GM23338 (cell line): ENCODE data around the gene CSNK2B. TPM values are rescaled to one million over a fixed set of nuclear protein-coding genes. Genes with fewer than 3 reads are reported as not detected.

Experiments used
- ATAC-seq: fragments of 200-7000 bp; cut with Tn5 transposase; 3 replicates; pipeline ENCODE4 v1.9.1; 2020
- DNase-seq: peaks from one replicate; pipeline ENCODE4 v3.0.0-alpha.2; 2015; ENCODE audit warnings: low spot score
- H2AFZ ChIP-seq: fragments of 200-600 bp; sonication (generic); 2 replicates; pipeline ENCODE4 v1.8.0; 2016; ENCODE audit warnings: antibody characterized with exemption, mild to moderate bottlenecking, moderate library complexity
- H3F3A ChIP-seq: fragments of 200-600 bp; sonication (generic); replicated peaks from 2 replicates; pipeline ENCODE4 v1.8.0; 2017; ENCODE audit warnings: antibody characterized with exemption, mixed run types, low read depth
- H3K27ac ChIP-seq: fragments of 200-600 bp; sonication (generic); 2 replicates; pipeline ENCODE4 v1.6.1; 2016; ENCODE audit warnings: low read depth
- H3K27me3 ChIP-seq: fragments of 200-600 bp; sonication (generic); 2 replicates; pipeline ENCODE4 v1.8.0; 2016; ENCODE audit warnings: mild to moderate bottlenecking, mixed run types, moderate library complexity; ENCODE audit not compliant: insufficient read depth
- H3K36me3 ChIP-seq: fragments of 200-600 bp; sonication (generic); 2 replicates; pipeline ENCODE4 v1.8.0; 2016; ENCODE audit warnings: mild to moderate bottlenecking; ENCODE audit not compliant: insufficient read depth
- H3K4me1 ChIP-seq: fragments of 200-600 bp; sonication (generic); 2 replicates; pipeline ENCODE4 v1.8.0; 2016; ENCODE audit warnings: mild to moderate bottlenecking, moderate library complexity; ENCODE audit not compliant: insufficient read depth
- H3K4me2 ChIP-seq: fragments of 200-600 bp; sonication (generic); 2 replicates; pipeline ENCODE4 v1.7.1; 2017; ENCODE audit warnings: mixed run types
- H3K4me3 ChIP-seq: fragments of 200-600 bp; sonication (generic); 2 replicates; pipeline ENCODE4 v1.6.1; 2016; ENCODE audit warnings: mixed run types
- H3K79me2 ChIP-seq: fragments of 200-600 bp; sonication (generic); replicated peaks from 2 replicates; pipeline ENCODE4 v1.8.0; 2017; ENCODE audit warnings: mild to moderate bottlenecking; ENCODE audit not compliant: insufficient read depth
- H3K9me2 ChIP-seq: fragments of 200-600 bp; sonication (generic); 2 replicates; pipeline ENCODE4 v1.8.0; 2017; ENCODE audit not compliant: insufficient read depth
- H4K20me1 ChIP-seq: fragments of 200-600 bp; sonication (generic); replicated peaks from 2 replicates; pipeline ENCODE4 v1.8.0; 2017; ENCODE audit warnings: mild to moderate bottlenecking; ENCODE audit not compliant: insufficient read depth
- H3K27ac Mint-ChIP-seq: 2 replicates; pipeline ENCODE4 v1.8.0; 2020; ENCODE audit warnings: inconsistent platforms, mild to moderate bottlenecking, moderate library complexity, mixed read lengths
- H3K27me3 Mint-ChIP-seq: 3 replicates; pipeline ENCODE4 v1.8.0; 2022; ENCODE audit warnings: low read depth, mild to moderate bottlenecking, moderate library complexity, mixed read lengths, inconsistent platforms; ENCODE audit not compliant: insufficient read depth, poor library complexity
- H3K36me3 Mint-ChIP-seq: 3 replicates; pipeline ENCODE4 v1.8.0; 2021; ENCODE audit warnings: low read depth, mild to moderate bottlenecking, inconsistent platforms, moderate library complexity, mixed read lengths
- H3K4me1 Mint-ChIP-seq: 3 replicates; pipeline ENCODE4 v1.8.0; 2020; ENCODE audit warnings: mild to moderate bottlenecking, inconsistent platforms, mixed read lengths
- H3K4me3 Mint-ChIP-seq: 3 replicates; pipeline ENCODE4 v1.8.0; 2021; ENCODE audit warnings: moderate library complexity, mild to moderate bottlenecking, inconsistent platforms, mixed read lengths
- H3K9me3 Mint-ChIP-seq: 3 replicates; pipeline ENCODE4 v1.8.0; 2020; ENCODE audit warnings: moderate library complexity, mild to moderate bottlenecking, inconsistent platforms, mixed read lengths
- CREB1 ChIP-seq: fragments of 250-450 bp; sonication (Bioruptor Pico); IDR thresholded peaks from 2 replicates; pipeline ENCODE4 v1.5.0; 2020; ENCODE audit warnings: low read depth, mild to moderate bottlenecking, moderate library complexity
- EZH2 ChIP-seq: fragments of 200-600 bp; sonication (generic); IDR thresholded peaks from one replicate; pipeline ENCODE4 v1.8.0; 2017; ENCODE audit warnings: antibody characterized with exemption, mild to moderate bottlenecking, low read depth; ENCODE audit not compliant: unreplicated experiment
- EZH2phosphoT487 ChIP-seq: fragments of 200-600 bp; sonication (generic); IDR thresholded peaks from one replicate; pipeline ENCODE4 v1.8.1; 2018; ENCODE audit warnings: antibody characterized with exemption; ENCODE audit not compliant: unreplicated experiment
- JUNB ChIP-seq: IDR thresholded peaks from one replicate; pipeline ENCODE4 v1.6.1; 2016; ENCODE audit warnings: antibody characterized with exemption; ENCODE audit not compliant: unreplicated experiment
- NANOG ChIP-seq: IDR thresholded peaks from 2 replicates; pipeline ENCODE4 v1.6.1; 2016; ENCODE audit warnings: antibody characterized with exemption, borderline replicate concordance
- POLR2AphosphoS5 ChIP-seq: IDR thresholded peaks from 2 replicates; pipeline ENCODE4 v1.6.1; 2016; ENCODE audit warnings: antibody characterized with exemption, low read depth
- STAT1 ChIP-seq: IDR thresholded peaks from one replicate; pipeline ENCODE4 v1.6.1; 2016; ENCODE audit warnings: antibody characterized with exemption; ENCODE audit not compliant: unreplicated experiment
- ZNF114 ChIP-seq: fragments of 250-450 bp; sonication (Bioruptor Pico); IDR thresholded peaks from 2 replicates; pipeline ENCODE4 v1.5.0; 2020; ENCODE audit warnings: mild to moderate bottlenecking, moderate library complexity
- ZNF331 ChIP-seq: fragments of 250-450 bp; sonication (Bioruptor Pico); IDR thresholded peaks from 2 replicates; pipeline ENCODE4 v1.5.0; 2020; ENCODE audit warnings: low read depth, mild to moderate bottlenecking, moderate library complexity
- polyA plus RNA-seq: library from polyadenylated mRNA; unstranded; fragments of >200 nt; fragmentation: Nextera tagmentation; extraction: Ambion mirVana; gene quantifications from 2 replicates; pipeline ENCODE4 v1.2.1, GENCODE V29; 2016
- total RNA-seq: library from RNA; depleted of rRNA; stranded (reverse); fragments of >200 nt; shearing (Covaris generic); gene quantifications from 2 replicates; pipeline ENCODE4 v1.2.3, GENCODE V29; 2014
- TF ChIP-seq, protein P1 (sequence below), 2 experiments: fragments of 200-600 bp in 1 of 2; sonication (generic) in 1 of 2; conservative IDR thresholded peaks; 2 replicates each; pipeline versions ENCODE4 v1.5.1 to v1.6.1; 2016 to 2017; ENCODE audit warnings: antibody characterized with exemption in 2 of 2, low read depth in 2 of 2, mild to moderate bottlenecking in 2 of 2, moderate library complexity in 1 of 2
- TF ChIP-seq, protein P2 (sequence below): fragments of 250-450 bp; sonication (Bioruptor Pico); IDR thresholded peaks from 2 replicates; pipeline ENCODE4 v1.5.0; 2020; ENCODE audit warnings: mild to moderate bottlenecking, moderate library complexity
- TF ChIP-seq, protein P3 (sequence below): IDR thresholded peaks from 2 replicates; pipeline ENCODE4 v1.6.1; 2016; ENCODE audit warnings: antibody characterized with exemption
- TF ChIP-seq, protein P4 (sequence below): IDR thresholded peaks from one replicate; pipeline ENCODE4 v1.6.1; 2018; ENCODE audit warnings: antibody characterized with exemption; ENCODE audit not compliant: unreplicated experiment

Gene CSNK2B
- total and polyA plus RNA-seq, 2 experiments from 2014 or later = 260 to 271 TPM

DNA sequence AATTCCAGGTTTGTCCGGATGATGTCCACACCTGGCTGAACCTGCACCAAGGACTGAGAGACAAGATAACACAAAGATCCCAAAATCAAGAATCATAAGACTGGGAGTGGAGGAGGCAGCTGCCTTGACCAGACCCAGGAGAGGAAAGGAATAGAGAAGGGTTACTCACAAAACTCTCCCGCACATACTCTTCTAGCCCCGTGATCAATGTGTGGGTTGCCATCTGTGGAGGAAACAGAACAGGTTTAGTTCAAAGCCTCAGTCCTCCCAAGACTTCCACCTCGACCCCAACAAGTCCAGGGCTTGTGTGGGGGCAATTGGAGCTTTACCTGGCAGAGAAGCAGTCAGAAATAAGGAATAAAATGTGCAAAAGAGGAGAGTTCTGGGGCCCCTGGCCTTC, 24.5 kb upstream of the CSNK2B start:
- no peak overlapping the region for H3K4me3 Mint-ChIP-seq

More for the DNA sequence above, 24.5 kb upstream of the CSNK2B start:
- Mint-ChIP-seq H3K27me3 (peaks cover 6% of the 10 kb centered on the region), H3K27ac (no peak overlapping the region), H3K4me1 (no peaks in the 10 kb centered on the region), H3K9me3 (no peaks in the 10 kb centered on the region), H3K36me3 (peaks cover 83% of the 10 kb centered on the region)
- Histone ChIP-seq H3F3A (peaks cover 36% of the 10 kb centered on the region), H3K27me3 (no peaks in the 10 kb centered on the region), H3K4me1 (no peaks in the 10 kb centered on the region), H3K9me2 (no peaks in the 10 kb centered on the region), H3K79me2 (no peaks in the 10 kb centered on the region), H4K20me1 (peaks cover 13% of the 10 kb centered on the region; the same call in 1 of the 2 replicates), H3K4me2 (no peak overlapping the region), H3K4me3 (no peak overlapping the region), H2AFZ (no peak overlapping the region), H3K36me3 (peaks cover 46% of the 10 kb centered on the region), H3K27ac (no peak overlapping the region)
- DNase-seq (no peak), ATAC-seq (no peak)
- no peak for TF ChIP-seq ZNF114 (CRISPR knock-in tag)
- TF ChIP-seq, protein P1, sequence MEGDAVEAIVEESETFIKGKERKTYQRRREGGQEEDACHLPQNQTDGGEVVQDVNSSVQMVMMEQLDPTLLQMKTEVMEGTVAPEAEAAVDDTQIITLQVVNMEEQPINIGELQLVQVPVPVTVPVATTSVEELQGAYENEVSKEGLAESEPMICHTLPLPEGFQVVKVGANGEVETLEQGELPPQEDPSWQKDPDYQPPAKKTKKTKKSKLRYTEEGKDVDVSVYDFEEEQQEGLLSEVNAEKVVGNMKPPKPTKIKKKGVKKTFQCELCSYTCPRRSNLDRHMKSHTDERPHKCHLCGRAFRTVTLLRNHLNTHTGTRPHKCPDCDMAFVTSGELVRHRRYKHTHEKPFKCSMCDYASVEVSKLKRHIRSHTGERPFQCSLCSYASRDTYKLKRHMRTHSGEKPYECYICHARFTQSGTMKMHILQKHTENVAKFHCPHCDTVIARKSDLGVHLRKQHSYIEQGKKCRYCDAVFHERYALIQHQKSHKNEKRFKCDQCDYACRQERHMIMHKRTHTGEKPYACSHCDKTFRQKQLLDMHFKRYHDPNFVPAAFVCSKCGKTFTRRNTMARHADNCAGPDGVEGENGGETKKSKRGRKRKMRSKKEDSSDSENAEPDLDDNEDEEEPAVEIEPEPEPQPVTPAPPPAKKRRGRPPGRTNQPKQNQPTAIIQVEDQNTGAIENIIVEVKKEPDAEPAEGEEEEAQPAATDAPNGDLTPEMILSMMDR (conservative IDR thresholded peaks at IDR 0.05; ENCODE audit: low read depth in 2 of 2) = no peak
- TF ChIP-seq EZH2 = no peak
- no peak for TF ChIP-seq STAT1
- TF ChIP-seq, protein P2, sequence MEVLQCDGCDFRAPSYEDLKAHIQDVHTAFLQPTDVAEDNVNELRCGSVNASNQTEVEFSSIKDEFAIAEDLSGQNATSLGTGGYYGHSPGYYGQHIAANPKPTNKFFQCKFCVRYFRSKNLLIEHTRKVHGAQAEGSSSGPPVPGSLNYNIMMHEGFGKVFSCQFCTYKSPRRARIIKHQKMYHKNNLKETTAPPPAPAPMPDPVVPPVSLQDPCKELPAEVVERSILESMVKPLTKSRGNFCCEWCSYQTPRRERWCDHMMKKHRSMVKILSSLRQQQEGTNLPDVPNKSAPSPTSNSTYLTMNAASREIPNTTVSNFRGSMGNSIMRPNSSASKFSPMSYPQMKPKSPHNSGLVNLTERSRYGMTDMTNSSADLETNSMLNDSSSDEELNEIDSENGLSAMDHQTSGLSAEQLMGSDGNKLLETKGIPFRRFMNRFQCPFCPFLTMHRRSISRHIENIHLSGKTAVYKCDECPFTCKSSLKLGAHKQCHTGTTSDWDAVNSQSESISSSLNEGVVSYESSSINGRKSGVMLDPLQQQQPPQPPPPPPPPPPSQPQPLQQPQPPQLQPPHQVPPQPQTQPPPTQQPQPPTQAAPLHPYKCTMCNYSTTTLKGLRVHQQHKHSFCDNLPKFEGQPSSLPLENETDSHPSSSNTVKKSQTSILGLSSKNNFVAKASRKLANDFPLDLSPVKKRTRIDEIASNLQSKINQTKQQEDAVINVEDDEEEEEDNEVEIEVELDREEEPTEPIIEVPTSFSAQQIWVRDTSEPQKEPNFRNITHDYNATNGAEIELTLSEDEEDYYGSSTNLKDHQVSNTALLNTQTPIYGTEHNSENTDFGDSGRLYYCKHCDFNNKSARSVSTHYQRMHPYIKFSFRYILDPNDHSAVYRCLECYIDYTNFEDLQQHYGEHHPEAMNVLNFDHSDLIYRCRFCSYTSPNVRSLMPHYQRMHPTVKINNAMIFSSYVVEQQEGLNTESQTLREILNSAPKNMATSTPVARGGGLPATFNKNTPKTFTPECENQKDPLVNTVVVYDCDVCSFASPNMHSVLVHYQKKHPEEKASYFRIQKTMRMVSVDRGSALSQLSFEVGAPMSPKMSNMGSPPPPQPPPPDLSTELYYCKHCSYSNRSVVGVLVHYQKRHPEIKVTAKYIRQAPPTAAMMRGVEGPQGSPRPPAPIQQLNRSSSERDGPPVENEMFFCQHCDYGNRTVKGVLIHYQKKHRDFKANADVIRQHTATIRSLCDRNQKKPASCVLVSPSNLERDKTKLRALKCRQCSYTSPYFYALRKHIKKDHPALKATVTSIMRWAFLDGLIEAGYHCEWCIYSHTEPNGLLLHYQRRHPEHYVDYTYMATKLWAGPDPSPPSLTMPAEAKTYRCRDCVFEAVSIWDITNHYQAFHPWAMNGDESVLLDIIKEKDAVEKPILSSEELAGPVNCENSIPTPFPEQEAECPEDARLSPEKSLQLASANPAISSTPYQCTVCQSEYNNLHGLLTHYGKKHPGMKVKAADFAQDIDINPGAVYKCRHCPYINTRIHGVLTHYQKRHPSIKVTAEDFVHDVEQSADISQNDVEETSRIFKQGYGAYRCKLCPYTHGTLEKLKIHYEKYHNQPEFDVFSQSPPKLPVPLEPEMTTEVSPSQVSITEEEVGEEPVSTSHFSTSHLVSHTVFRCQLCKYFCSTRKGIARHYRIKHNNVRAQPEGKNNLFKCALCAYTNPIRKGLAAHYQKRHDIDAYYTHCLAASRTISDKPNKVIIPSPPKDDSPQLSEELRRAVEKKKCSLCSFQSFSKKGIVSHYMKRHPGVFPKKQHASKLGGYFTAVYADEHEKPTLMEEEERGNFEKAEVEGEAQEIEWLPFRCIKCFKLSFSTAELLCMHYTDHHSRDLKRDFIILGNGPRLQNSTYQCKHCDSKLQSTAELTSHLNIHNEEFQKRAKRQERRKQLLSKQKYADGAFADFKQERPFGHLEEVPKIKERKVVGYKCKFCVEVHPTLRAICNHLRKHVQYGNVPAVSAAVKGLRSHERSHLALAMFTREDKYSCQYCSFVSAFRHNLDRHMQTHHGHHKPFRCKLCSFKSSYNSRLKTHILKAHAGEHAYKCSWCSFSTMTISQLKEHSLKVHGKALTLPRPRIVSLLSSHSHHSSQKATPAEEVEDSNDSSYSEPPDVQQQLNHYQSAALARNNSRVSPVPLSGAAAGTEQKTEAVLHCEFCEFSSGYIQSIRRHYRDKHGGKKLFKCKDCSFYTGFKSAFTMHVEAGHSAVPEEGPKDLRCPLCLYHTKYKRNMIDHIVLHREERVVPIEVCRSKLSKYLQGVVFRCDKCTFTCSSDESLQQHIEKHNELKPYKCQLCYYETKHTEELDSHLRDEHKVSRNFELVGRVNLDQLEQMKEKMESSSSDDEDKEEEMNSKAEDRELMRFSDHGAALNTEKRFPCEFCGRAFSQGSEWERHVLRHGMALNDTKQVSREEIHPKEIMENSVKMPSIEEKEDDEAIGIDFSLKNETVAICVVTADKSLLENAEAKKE = no peak
- no peak for TF ChIP-seq CREB1 (CRISPR knock-in tag)
- no peak for TF ChIP-seq POLR2AphosphoS5
- no peak for TF ChIP-seq JUNB
- TF ChIP-seq NANOG = no peak
- TF ChIP-seq, protein P3, sequence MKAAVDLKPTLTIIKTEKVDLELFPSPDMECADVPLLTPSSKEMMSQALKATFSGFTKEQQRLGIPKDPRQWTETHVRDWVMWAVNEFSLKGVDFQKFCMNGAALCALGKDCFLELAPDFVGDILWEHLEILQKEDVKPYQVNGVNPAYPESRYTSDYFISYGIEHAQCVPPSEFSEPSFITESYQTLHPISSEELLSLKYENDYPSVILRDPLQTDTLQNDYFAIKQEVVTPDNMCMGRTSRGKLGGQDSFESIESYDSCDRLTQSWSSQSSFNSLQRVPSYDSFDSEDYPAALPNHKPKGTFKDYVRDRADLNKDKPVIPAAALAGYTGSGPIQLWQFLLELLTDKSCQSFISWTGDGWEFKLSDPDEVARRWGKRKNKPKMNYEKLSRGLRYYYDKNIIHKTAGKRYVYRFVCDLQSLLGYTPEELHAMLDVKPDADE = no peak
- TF ChIP-seq ZNF331 (CRISPR knock-in tag) = no peak
- TF ChIP-seq EZH2phosphoT487 = no peak
- TF ChIP-seq, protein P4, sequence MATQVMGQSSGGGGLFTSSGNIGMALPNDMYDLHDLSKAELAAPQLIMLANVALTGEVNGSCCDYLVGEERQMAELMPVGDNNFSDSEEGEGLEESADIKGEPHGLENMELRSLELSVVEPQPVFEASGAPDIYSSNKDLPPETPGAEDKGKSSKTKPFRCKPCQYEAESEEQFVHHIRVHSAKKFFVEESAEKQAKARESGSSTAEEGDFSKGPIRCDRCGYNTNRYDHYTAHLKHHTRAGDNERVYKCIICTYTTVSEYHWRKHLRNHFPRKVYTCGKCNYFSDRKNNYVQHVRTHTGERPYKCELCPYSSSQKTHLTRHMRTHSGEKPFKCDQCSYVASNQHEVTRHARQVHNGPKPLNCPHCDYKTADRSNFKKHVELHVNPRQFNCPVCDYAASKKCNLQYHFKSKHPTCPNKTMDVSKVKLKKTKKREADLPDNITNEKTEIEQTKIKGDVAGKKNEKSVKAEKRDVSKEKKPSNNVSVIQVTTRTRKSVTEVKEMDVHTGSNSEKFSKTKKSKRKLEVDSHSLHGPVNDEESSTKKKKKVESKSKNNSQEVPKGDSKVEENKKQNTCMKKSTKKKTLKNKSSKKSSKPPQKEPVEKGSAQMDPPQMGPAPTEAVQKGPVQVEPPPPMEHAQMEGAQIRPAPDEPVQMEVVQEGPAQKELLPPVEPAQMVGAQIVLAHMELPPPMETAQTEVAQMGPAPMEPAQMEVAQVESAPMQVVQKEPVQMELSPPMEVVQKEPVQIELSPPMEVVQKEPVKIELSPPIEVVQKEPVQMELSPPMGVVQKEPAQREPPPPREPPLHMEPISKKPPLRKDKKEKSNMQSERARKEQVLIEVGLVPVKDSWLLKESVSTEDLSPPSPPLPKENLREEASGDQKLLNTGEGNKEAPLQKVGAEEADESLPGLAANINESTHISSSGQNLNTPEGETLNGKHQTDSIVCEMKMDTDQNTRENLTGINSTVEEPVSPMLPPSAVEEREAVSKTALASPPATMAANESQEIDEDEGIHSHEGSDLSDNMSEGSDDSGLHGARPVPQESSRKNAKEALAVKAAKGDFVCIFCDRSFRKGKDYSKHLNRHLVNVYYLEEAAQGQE = no peak
